Activated CD4-positive, alpha-beta T cell treated with anti-CD3 and anti-CD28 coated beads, Interleukin-10, Interleukin-2, amounts not matched to agents 100 ng/mL and 50 ng/mL, durations not matched to agents 16 hours and 8 hours (primary cell): ENCODE data around the gene KRTAP4-9.
"Not testable (repeated sequence)": the region's sequence is repeated elsewhere in the genome, so short reads cannot be mapped to it uniquely, and the experiment has no call there.

Experiments
- DNase-seq: peaks from one replicate; pipeline ENCODE4 v3.0.0-alpha.2; 2020

The KRTAP4-9 gene

GRCh38 chr17:41098481-41098880 is 6.7 kb upstream of the KRTAP4-9 start:
- no peak for DNase-seq

GRCh38 chr17:41099682-41100480 is 5.3 kb upstream of the KRTAP4-9 start:
- DNase-seq: not testable (repeated sequence)

- no peak for DNase-seq
These were observed 3.5 kb upstream of the KRTAP4-9 start, which contains the start of gene KRTAP4-16 for GRCh38 chr17:41101586-41102259. Gene KRTAP4-16, minus strand, starts transcription at chr17:41102209. Its CDS starts 0 bp downstream, at chr17:41102209.

GRCh38 chr17:41103896-41104295 is 1.3 kb upstream of the KRTAP4-9 start:
- no peak for DNase-seq

GRCh38 chr17:41104386-41105038 is 677 bp upstream of the KRTAP4-9 start:
- not testable (repeated sequence) for DNase-seq

GRCh38 chr17:41107941-41108450 is 2.8 kb downstream of the KRTAP4-9 start:
- no peak for DNase-seq

GRCh38 chr17:41108728-41109386 is 3.7 kb downstream of the KRTAP4-9 start:
- DNase-seq: not testable (repeated sequence)

- no peak for DNase-seq
These were observed 6.1 kb downstream of the KRTAP4-9 start for GRCh38 chr17:41111151-41111885.

GRCh38 chr17:41116297-41116696 is 11.1 kb downstream of the KRTAP4-9 start:
- no peak for DNase-seq

- DNase-seq: not testable (repeated sequence)
These were observed 12.7 kb downstream of the KRTAP4-9 start, which contains the start of gene KRTAP4-11 for GRCh38 chr17:41117846-41118386. Gene KRTAP4-11, minus strand, starts transcription at chr17:41118373. Its CDS starts 58 bp downstream, at chr17:41118315.

- no peak for DNase-seq
These were observed 13.5 kb downstream of the KRTAP4-9 start for GRCh38 chr17:41118721-41119120.

GRCh38 chr17:41119696-41120690 is 14.8 kb downstream of the KRTAP4-9 start:
- DNase-seq: not testable (repeated sequence)

- DNase-seq: no peak
These were observed 16.6 kb downstream of the KRTAP4-9 start for GRCh38 chr17:41121742-41122141.

GRCh38 chr17:41123292-41123990 is 18.3 kb downstream of the KRTAP4-9 start:
- not testable (repeated sequence) for DNase-seq

- not testable (repeated sequence) for DNase-seq
These were observed 18.8 kb downstream of the KRTAP4-9 start, which contains the start of gene KRTAP4-12 for GRCh38 chr17:41123991-41124371. Gene KRTAP4-12, minus strand, starts transcription at chr17:41124182. Its CDS starts 60 bp downstream, at chr17:41124122.

GRCh38 chr17:41125064-41125463 is 19.9 kb downstream of the KRTAP4-9 start:
- no peak for DNase-seq

GRCh38 chr17:41126412-41126811 is 21.2 kb downstream of the KRTAP4-9 start:
- DNase-seq: no peak

- DNase-seq: no peak
These were observed 22.2 kb downstream of the KRTAP4-9 start for GRCh38 chr17:41127371-41127770.

GRCh38 chr17:41131979-41132378 is 26.8 kb downstream of the KRTAP4-9 start:
- no peak for DNase-seq
